Endothelial cell of umbilical vein (primary cell): ENCODE results near the gene RGS1.

ENCODE experiments used
- EZH2 ChIP-seq: IDR thresholded peaks from 2 replicates; pipeline ENCODE4 v1.6.1; 2012; ENCODE audit warnings: borderline replicate concordance, low read depth, mild to moderate bottlenecking, moderate library complexity, low read length, inconsistent platforms; ENCODE audit not compliant: severe bottlenecking
- JUN ChIP-seq: IDR thresholded peaks from 2 replicates; pipeline ENCODE4 v1.6.1; 2011; ENCODE audit warnings: borderline replicate concordance, low read depth; ENCODE audit not compliant: insufficient read length, insufficient read depth
- MAX ChIP-seq: IDR thresholded peaks from 2 replicates; pipeline ENCODE4 v1.6.1; 2011; ENCODE audit not compliant: insufficient read depth, insufficient read length
- MYC ChIP-seq: IDR thresholded peaks from one replicate; pipeline ENCODE4 v1.6.1; 2011; ENCODE audit warnings: mild to moderate bottlenecking, low read depth, low read length
- POLR2A ChIP-seq: IDR thresholded peaks from 2 replicates; pipeline ENCODE4 v1.6.1; 2012; ENCODE audit warnings: low read depth, mild to moderate bottlenecking, control low read depth, low read length
- POLR2AphosphoS5 ChIP-seq: IDR thresholded peaks from 2 replicates; pipeline ENCODE4 v1.6.1; 2012; ENCODE audit warnings: low read depth, mild to moderate bottlenecking, control low read depth, low read length, moderate library complexity; ENCODE audit not compliant: insufficient read depth
- TF ChIP-seq, protein P1 (sequence below), 2 donors: IDR thresholded peaks; 1 replicate in 1 of 2; 2 replicates in 1 of 2; pipeline ENCODE4 v1.5.1; 2011; ENCODE audit warnings: low read length in 2 of 2, mild to moderate bottlenecking in 2 of 2, moderate library complexity in 2 of 2, control low read depth in 1 of 2, inconsistent platforms in 1 of 2, low read depth in 1 of 2; ENCODE audit not compliant: insufficient read depth in 1 of 2; ENCODE audit errors: extremely low read depth in 1 of 2

DNA sequence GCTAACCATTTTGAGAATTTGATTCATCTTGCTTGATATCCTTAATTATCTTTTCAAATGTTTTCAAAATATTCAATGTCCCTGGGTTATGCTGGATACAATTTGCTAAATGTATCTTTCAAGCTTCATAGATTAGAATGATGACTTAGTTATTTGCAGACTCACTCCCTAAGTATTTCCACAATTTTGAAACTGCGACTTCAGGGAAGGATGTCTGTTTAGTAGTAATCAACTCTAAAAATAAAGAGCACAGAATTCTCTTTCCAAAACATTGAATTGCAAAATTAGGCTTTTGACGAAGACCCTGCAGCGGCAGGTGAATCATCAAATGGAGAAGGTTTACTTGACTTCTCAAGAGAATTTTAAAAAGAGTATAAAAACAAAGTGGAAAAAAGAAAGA is 14.2 kb downstream of the RGS1 start:
- TF ChIP-seq POLR2A, result no peak
- TF ChIP-seq MAX, result no peak
- TF ChIP-seq, protein P1, sequence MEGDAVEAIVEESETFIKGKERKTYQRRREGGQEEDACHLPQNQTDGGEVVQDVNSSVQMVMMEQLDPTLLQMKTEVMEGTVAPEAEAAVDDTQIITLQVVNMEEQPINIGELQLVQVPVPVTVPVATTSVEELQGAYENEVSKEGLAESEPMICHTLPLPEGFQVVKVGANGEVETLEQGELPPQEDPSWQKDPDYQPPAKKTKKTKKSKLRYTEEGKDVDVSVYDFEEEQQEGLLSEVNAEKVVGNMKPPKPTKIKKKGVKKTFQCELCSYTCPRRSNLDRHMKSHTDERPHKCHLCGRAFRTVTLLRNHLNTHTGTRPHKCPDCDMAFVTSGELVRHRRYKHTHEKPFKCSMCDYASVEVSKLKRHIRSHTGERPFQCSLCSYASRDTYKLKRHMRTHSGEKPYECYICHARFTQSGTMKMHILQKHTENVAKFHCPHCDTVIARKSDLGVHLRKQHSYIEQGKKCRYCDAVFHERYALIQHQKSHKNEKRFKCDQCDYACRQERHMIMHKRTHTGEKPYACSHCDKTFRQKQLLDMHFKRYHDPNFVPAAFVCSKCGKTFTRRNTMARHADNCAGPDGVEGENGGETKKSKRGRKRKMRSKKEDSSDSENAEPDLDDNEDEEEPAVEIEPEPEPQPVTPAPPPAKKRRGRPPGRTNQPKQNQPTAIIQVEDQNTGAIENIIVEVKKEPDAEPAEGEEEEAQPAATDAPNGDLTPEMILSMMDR (IDR thresholded peaks at IDR 0.05; ENCODE audit: extremely low read depth in 1 of 2, insufficient read depth in 1 of 2, low read depth in 1 of 2, low read length in 2 of 2), result no peak
- no peak for TF ChIP-seq POLR2AphosphoS5
- no peak for TF ChIP-seq EZH2
- no peak for TF ChIP-seq JUN
- TF ChIP-seq MYC, result no peak
